ENCODE results near the gene KCTD21. TPM values are rescaled to one million over a fixed set of nuclear protein-coding genes. Genes with fewer than 3 reads are reported as not detected.

KCTD21 gene
- total RNA-seq, 1 donor from 2014 or later: 3.7 TPM

DNA sequence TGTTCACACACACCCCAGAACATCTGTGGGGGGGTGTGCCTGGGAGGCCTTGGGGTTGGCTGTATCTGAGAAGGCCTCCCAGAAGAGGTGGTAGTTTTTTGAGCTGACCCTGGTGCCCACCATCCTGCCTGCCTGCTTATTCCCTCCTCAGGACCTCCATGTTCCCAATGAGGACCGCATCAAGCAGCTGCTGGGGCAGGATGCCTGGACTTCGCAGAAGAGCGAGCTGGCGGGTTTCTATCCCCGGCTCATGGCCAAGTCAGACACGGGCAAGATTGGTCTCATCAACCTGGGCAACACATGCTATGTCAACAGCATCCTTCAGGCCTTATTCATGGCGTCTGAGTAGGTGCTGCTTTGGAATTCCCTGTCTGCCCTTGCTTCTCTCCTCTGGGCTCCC, 17.3 kb upstream of the KCTD21 start:
- TF ChIP-seq, protein P1, sequence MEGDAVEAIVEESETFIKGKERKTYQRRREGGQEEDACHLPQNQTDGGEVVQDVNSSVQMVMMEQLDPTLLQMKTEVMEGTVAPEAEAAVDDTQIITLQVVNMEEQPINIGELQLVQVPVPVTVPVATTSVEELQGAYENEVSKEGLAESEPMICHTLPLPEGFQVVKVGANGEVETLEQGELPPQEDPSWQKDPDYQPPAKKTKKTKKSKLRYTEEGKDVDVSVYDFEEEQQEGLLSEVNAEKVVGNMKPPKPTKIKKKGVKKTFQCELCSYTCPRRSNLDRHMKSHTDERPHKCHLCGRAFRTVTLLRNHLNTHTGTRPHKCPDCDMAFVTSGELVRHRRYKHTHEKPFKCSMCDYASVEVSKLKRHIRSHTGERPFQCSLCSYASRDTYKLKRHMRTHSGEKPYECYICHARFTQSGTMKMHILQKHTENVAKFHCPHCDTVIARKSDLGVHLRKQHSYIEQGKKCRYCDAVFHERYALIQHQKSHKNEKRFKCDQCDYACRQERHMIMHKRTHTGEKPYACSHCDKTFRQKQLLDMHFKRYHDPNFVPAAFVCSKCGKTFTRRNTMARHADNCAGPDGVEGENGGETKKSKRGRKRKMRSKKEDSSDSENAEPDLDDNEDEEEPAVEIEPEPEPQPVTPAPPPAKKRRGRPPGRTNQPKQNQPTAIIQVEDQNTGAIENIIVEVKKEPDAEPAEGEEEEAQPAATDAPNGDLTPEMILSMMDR (IDR thresholded peaks at IDR 0.05; ENCODE audit: insufficient read depth, low read length, severe bottlenecking): no peak
- Histone ChIP-seq H3K36me3 (ENCODE audit: control insufficient read depth, insufficient read depth, low read length) (peaks cover 3% of the 10 kb centered on the region), H3K27me3 (ENCODE audit: control insufficient read depth, insufficient read depth, low read length) (no peaks in the 10 kb centered on the region), H3K4me3 (ENCODE audit: low read depth, low read length) (no peak overlapping the region)
- FAIRE-seq (peak; percentile 18), DNase-seq (ENCODE audit: low read depth) (no peak)

DNA sequence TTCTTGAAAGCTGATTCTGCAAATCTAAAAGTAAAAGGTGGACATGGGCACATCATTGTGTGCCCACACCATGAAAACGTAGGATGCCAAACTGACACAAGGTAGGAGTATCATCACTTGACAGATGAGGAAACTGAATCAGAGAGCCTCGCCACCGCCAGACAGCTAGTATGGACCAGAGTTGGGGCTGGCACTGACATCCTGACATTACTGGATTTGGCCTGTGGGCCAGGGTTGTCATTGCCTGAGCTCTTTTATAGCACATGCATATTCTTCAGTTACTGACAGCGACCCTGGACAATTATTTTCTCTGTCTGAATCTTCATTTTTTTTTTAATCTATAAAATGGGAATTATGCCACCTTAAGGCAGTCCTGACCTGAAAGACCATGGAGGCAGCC, 16.8 kb upstream of the KCTD21 start:
- H3K4me3 ChIP-seq (ENCODE audit: low read depth, low read length): no peak overlapping the region
- peaks cover 6% of the 10 kb centered on the region for H3K36me3 ChIP-seq (ENCODE audit: control insufficient read depth, insufficient read depth, low read length)
- H3K27me3 ChIP-seq (ENCODE audit: control insufficient read depth, insufficient read depth, low read length): no peaks in the 10 kb centered on the region
- no peak for FAIRE-seq
- no peak for DNase-seq (ENCODE audit: low read depth)
- TF ChIP-seq, protein P1 (IDR thresholded peaks at IDR 0.05; ENCODE audit: insufficient read depth, low read length, severe bottlenecking): no peak

DNA sequence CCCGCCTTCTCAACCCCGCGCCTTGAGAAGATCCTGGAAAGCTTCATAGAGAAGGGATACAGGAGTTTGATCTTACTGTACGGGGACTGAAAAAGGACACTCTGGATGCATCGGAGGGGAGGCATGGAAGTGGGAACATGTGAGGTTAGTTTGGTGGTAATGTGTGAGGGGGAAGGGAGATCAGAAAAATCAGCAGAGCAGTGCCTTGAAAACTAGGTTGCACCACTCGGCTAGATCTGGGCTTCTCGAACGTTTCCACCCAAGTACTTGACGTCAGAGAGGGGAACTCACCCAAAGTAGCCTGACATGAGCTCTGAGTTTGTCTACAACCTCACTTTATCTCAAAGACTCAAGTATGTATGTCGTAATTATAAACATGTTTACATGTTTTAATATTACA, 14.8 kb upstream of the KCTD21 start:
- peaks cover 8% of the 10 kb centered on the region for H3K36me3 ChIP-seq (ENCODE audit: control insufficient read depth, insufficient read depth, low read length)
- no peak for DNase-seq (ENCODE audit: low read depth)
- no peaks in the 10 kb centered on the region for H3K27me3 ChIP-seq (ENCODE audit: control insufficient read depth, insufficient read depth, low read length)
- no peak overlapping the region for H3K4me3 ChIP-seq (ENCODE audit: low read depth, low read length)
- TF ChIP-seq, protein P1 (IDR thresholded peaks at IDR 0.05; ENCODE audit: insufficient read depth, low read length, severe bottlenecking): no peak
- FAIRE-seq: no peak

DNA sequence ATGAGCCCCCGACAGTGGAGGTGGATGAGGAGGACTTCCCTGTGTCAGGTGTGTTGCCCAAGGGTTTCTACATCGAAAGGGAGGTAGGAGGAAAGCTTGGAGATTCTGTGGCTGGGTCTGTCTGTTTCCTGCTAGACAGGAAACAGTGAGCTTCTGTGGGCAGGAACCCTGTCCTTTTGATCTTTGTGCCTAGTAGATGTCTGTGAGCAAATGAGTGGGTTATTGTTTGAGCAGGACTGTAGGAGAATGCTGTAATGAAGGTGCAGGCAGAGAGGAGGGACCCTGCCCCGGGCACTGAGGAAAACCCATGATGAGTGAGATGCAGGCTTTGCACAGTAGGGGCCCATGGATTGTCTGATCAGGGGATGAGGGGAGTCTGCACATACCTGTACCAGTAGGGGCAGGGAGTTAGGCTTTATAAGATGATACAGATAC, 14.3 kb upstream of the KCTD21 start:
- TF ChIP-seq, protein P1 (IDR thresholded peaks at IDR 0.05; ENCODE audit: insufficient read depth, low read length, severe bottlenecking): no peak
- Histone ChIP-seq H3K27me3 (ENCODE audit: control insufficient read depth, insufficient read depth, low read length) (no peaks in the 10 kb centered on the region), H3K4me3 (ENCODE audit: low read depth, low read length) (no peak overlapping the region), H3K36me3 (ENCODE audit: control insufficient read depth, insufficient read depth, low read length) (peaks cover 9% of the 10 kb centered on the region)
- no peak for DNase-seq (ENCODE audit: low read depth)
- FAIRE-seq: no peak

DNA sequence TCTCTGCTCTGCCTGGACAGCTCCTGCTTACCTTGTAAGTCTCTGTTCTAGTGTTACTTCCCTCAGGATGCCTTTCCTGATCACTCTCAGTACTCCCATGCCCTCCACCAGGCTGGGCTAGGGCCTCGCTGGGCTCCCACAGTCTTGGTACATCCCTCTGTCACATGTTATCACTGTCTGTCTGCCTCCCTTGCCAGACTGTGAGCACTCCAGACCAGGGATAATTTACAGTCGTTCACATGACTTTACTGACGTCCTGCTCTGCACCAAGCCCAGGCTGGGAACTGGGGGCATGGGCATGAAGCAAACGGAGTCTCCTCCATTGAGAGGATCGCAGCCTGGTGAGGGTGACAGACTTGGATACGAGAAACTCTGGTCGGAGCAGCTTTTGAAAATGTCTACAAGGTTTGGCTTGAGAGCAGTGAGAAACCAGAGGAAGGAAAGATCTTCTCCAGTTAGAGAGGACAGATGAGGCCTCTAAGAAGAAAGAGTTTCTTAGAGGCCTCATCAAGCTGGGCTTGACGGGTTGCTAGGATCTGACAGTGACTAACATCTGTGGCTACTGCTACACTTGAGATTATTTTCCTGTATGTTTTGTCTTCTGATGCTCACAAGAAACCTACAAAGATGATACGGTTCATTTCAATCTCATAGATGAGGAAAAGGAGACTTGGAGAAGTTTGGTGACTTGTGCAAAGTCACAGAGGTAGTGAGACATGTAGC, 12.8 kb upstream of the KCTD21 start:
- no peak for DNase-seq (ENCODE audit: low read depth)
- peaks cover 14% of the 10 kb centered on the region for H3K36me3 ChIP-seq (ENCODE audit: control insufficient read depth, insufficient read depth, low read length)
- no peak overlapping the region for H3K4me3 ChIP-seq (ENCODE audit: low read depth, low read length)
- TF ChIP-seq, protein P1 (IDR thresholded peaks at IDR 0.05; ENCODE audit: insufficient read depth, low read length, severe bottlenecking): no peak
- no peaks in the 10 kb centered on the region for H3K27me3 ChIP-seq (ENCODE audit: control insufficient read depth, insufficient read depth, low read length)
- FAIRE-seq: no peak

DNA sequence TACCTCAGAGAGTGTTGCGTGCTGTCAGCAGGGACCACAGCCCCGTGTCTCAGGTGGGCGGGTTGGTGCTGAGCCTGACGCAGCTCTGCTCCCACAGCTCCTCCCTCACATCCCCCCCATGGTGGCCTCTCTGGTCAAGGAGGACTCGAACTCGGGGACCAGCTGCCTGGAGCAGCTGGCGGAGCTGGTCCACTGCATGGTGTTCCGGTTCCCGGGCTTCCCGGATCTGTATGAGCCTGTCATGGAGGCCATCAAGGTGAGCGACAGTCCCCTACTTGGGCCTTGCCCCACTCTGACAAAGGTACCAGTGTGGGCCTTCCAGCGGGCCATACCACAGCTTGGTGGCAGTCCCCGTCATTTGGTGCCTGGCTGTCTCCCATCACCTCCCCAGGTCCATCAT, 12.1 kb upstream of the KCTD21 start:
- FAIRE-seq (no peak), DNase-seq (ENCODE audit: low read depth) (no peak)
- Histone ChIP-seq H3K27me3 (ENCODE audit: control insufficient read depth, insufficient read depth, low read length) (no peaks in the 10 kb centered on the region), H3K4me3 (ENCODE audit: low read depth, low read length) (no peak overlapping the region), H3K36me3 (ENCODE audit: control insufficient read depth, insufficient read depth, low read length) (peaks cover 14% of the 10 kb centered on the region)
- TF ChIP-seq, protein P1 (IDR thresholded peaks at IDR 0.05; ENCODE audit: insufficient read depth, low read length, severe bottlenecking): no peak
